ENCODE data around the gene ATXN7.

The ATXN7 gene

DNA sequence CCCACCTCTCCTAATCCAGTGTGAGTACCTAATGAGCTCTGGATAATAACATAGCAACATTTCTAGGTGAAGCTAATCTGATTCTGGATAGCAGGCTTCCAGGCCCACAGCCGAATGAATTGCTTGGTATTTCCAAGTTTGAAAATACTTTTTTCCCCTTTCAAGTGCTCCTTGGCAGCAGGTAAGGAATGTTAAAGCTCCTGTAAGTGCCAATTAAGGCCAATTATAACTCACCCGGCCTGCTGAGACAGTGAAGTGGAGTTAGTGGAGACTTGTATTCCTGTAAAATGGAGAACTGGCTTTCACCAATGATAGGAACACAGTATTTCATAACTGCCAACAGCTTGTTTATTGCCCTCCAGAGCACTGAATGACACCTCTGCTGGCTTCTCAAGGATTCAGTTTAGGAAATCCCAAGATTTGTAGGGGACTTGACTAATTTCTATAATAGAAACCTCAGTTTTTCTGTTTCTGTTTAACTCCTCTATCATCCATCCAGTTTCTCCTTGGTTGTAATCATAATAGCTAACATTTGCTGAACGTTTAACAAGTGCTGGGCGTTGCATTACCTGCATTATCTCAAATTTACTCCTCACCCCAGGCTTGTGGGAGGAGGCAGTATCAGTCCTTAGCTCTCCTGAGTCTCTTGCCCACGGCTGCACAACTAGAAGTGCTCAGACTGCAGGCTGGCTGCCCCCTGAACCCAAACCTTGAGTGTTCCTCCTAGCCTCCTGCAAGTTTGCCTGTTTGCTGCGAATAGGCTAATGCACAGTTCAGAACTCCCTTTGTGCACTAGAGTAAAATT lies 101.2 kb downstream of the ATXN7 start:
- DNase-seq (ENCODE audit: low read depth), result no peak

DNA sequence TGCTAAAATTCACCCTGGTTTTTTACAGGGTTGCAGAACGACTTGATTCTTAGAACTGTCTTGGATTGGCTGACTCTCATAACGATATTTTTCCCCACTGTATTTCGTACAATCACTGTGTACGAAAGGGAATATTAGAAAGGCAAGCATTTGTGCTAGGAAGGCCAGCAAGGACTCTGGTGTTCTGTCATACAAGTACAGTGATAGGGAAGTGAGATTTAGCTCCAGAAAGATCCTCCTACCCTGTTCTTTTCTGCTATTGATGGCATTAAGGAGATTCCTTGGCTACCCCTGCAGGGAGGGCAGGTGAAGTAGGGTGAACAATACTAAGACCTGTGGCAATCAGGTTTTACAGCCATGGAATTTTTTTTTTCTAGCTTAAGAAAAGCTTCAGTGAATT lies 102.3 kb downstream of the ATXN7 start:
- no peak for DNase-seq (ENCODE audit: low read depth)

DNA sequence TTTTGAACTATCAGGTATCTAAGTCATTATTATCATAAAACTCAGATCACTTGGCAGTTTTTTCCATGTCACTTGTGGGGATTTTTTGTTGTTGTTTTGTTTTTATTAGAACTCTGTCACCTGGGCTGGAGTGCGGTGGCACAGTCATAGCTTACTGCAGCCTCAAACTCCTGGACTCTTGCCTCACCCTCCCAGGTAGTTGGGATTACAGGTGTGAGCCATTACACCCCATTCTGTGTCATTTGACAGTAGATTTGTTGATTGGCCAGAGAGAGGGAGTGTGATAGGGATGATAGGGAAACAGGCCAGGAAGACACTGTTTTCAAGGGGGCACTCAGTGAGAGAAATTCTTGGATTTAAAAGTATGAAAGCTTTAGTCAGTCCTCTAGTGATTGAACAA lies 103.2 kb downstream of the ATXN7 start:
- no peak for DNase-seq (ENCODE audit: low read depth)

DNA sequence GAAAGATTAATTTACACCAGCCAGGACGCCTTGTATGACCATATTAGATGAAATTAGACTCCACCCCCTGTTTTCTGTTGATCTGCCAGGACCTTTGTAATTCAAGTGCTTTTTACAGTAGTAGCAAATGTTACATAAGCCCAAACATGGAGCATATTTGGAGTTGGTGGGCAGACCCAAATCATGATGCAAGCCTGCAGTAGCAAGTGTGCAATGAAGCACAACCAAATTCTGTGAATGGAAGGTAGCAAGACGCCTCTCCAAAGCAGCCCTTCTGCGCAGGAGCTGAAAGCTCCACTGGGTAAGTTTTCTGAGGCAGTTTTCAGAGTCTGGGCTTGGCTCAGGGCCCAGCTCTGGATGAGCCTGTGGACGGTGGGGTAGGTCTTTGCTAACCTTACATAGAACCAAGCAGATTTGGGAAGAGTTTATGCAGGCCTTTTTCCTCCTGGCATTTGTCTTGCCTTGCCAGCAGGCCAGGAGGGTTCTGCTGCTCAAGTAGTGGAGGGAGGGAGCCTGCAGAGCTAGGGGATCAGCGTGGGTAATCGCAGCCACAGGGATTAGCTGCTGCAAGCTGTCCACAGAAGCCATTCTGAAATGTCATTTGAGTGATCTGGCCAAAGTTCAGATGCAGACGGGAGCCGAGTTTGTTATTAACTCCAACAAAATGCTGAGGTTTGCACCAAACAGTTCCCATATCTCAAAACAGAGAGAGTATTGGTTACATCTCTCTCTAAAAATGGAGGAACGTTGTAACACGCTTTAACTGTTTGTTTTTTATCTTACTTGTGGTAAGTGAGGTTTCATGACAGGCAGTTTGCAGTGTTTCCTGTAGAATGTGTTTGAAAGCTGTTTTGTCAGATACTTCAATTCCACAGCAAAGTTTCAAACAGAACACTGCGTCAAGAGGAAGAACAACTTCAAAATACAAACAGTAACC lies 104.3 kb downstream of the ATXN7 start:
- no peak for DNase-seq (ENCODE audit: low read depth)

DNA sequence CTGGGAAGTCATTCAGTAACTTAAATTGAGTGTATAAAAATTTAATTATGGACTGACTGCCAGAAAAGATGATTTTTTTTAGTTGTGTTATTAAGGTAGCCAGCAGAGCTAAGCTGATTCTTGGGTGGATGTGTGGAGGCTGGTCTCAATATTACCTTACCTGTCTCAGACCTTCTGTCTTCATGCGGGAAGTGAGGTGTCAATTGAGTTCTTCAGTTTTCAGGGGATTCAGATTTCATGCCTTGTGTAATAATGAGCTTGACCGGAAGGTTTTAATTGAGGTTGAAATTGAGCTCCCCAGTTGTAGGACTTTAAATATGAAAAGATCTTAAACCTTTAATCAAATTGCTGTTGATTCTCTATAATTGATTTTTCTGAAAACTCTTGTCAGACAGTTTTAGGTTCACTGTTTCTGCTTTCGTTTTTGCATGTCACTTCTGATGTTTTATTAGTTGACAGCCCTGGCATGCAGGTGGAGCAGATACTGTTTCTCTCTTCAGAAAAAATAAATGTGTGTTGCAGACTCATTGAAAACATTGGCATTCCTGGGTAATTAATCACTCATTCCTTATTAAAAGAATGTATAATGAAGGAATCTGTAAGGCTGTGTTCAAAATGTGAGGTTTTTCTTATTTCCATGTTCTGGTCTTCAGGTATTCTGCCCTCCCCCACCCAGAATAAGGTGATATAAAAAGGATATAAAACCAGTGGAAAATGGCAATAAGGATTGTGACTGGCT lies 105.1 kb downstream of the ATXN7 start:
- DNase-seq (ENCODE audit: low read depth), result no peak

DNA sequence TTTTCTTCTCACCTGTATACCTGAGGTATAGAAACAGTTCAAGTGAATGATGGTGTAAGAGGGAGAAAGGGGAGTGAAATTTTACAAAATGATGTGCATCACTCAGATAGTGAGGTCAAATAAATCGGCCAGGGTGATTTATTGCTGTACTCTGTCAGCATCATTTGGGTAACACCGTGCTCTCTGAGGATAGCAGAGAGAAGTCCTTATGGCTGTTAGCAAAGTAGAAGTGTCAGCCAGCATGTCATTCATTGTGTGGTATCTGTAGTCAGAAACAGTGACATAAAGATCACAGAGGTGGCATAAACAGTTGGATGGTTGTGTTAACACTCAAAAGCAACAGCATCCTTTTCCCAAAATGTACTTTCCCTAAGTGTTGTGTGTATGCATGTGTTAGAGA lies 106.2 kb downstream of the ATXN7 start:
- no peak for DNase-seq (ENCODE audit: low read depth)

DNA sequence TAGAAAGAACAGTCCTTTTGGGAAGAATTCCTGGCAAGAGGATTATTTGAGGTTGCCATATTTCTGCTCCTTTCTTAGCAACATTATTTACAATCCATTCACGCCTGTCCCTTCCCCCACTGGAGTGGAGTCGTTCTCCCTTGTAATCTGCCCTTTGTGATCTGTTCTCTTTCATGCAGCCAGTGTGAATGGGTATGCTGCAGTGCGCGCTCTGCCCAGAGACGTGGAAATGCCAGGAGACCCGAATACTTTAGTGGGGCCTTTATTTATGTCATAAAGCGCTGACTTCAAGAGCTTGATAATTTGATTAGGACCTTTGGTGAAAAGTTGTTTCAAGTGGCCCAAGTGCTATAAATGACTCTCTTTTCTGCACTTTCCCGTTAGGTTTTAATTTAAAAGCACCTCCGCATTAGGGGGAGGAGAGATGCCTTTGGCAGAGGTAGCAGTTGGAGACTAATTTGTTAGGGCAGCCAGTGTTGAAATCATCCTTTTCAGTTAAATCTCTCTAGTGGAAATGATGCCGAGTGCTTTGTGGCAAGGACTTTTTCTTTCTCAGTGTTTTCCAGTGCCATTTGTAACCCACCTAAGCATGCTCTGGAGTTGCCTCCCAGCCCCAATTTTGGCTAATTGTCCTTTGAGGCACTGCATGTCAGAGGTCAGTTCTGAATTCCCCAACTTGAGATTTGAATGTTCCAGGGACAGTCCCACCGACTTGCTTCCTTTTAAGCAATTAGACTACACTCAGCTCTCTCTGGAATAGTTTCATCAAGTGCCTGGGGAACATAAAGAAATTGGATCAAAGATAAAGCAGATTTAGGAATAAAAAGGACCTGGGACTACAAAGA lies 107.2 kb downstream of the ATXN7 start:
- DNase-seq (ENCODE audit: low read depth), result no peak

DNA sequence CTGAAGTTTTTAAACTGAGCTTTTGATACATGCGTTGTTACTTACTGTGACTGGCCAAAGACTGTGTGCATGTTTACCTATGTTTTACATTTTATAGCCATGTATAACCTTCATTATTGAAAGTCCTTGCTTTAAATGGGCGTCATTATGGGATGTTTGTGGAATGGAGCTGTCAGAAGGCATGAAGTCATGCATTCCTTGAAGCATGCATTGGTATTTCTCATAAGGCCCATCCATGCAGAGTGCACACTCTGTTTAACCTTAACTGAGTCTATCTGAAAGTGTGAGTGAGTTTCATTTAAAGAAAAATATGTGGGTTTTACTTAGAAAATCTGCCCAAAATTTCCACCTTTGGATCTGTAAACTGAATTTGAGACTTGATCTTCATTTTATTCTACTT lies 108.5 kb downstream of the ATXN7 start:
- DNase-seq (ENCODE audit: low read depth), result no peak

DNA sequence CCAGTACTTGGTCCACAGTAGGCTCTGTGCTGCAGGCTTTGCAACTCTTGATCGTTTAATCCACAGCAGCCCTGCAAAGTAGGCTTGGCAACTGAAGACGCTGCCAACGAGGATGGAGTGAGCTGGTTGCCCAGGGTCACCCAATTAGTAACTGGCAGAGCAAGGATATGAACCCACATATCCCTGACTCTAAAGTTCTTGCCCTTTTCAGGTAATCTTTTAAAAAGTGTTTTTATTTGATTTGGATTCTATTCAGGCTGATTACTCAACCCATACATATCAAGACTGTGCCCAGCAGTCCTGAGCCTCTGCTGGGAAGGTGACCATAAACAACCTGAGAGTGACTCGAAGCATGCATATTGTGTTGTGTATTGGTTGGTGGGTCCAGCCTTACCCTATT lies 109.3 kb downstream of the ATXN7 start:
- DNase-seq (ENCODE audit: low read depth), result no peak

DNA sequence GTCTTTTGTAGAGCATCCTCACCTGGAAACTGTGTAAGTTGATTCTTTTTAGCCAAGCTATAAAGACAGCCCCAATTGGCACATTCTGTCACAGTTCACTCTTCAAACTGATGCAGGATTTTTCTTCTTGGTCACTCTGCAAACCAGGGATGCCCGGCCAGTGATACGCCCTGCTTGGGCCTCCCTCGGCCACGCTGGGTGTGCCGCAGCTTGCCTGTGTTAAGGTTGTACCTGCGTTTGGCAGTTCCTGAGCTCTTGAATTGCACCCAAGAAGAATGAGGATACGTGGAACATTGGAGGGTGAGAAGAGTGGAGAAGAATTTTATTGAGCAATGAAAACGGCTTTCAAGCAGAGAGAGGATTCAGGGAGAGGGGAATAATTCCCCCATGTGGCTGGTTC lies 109.7 kb downstream of the ATXN7 start:
- no peak for DNase-seq (ENCODE audit: low read depth)

DNA sequence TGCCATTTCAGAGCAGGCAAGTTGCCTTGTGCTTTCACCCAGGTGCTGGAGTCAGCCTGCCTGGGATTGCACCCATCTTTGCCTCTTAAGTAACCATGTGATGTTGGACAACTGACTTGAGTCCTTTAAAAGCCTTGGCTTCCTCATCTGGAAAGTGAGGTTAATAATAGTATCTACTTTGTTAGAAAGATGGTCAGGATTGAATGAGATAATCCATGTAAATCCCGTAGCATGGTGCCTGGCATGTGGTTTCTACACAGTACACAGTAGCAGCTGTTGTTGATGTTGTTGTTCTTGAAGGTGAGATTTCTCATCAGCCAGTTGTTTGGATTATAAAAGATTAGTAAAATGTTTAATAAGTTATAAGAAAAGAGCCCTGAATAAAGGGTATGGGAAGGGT lies 110.8 kb downstream of the ATXN7 start:
- no peak for DNase-seq (ENCODE audit: low read depth)

DNA sequence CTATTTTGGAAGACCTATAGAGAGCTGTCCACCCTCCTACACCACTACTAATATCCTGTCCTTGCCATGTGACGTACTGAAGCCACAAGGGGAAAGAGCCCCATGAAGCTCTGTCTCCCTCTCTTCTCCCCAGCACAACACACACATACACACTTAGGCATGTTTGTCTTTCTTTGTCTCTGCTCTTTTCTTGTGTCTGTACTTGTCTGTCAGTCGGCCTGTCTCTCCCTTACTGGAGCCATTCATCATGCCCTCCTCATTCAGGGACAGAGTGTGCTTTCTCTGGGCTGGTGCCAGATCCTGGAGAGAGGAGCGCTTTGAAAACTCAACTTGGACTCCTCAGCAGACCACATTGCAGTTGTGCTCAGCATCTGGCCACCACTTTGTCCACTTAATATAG lies 112.1 kb downstream of the ATXN7 start:
- DNase-seq (ENCODE audit: low read depth), result no peak

DNA sequence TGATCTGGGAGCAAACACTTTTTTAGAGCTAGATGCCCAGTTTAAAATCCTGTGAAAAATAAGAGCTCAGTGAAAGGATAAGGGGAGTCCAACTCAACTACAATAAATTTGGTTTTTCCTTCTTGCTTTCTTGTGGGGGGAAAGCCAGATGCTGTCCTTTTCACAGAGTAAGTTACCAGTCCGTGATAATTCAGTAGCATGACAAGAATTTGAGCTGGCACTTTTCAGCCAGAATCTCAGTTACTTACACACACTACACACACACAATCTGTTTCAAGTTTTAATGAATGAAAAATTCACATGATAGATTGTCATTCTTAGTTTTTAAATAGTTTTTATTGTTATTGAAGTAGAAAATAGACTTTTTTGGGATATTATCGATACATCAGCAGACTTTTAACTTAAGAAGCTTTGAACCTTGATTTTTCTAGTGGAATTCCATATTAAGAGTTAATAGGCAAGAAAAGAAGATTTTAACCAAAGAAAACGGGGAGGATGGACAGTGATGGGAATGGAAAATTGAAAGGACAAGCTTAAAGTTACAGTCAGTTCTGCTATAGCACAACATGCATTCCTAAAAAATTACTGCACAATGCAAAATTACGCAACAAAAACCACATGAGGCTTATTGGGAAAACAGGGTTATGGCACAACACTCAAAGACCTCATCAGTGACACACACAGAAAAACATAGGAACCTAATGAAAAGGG lies 112.6 kb downstream of the ATXN7 start:
- DNase-seq (ENCODE audit: low read depth), result no peak

DNA sequence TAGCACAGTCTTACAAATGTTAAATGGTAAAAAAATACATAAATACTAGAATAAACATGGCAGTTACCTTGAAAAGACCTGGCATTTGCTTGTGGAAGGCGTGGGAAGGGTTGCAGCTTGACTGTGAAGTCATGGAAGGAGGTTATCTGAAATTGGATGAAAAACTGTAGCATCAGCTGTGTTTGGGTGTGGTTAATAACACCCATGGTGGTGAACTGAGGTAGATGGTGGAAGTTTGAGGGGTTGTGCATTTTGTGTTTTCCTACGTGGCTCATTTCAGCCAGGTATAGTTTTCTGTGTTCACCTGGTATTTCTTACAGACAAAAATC lies 113.2 kb downstream of the ATXN7 start:
- DNase-seq (ENCODE audit: low read depth), result no peak

DNA sequence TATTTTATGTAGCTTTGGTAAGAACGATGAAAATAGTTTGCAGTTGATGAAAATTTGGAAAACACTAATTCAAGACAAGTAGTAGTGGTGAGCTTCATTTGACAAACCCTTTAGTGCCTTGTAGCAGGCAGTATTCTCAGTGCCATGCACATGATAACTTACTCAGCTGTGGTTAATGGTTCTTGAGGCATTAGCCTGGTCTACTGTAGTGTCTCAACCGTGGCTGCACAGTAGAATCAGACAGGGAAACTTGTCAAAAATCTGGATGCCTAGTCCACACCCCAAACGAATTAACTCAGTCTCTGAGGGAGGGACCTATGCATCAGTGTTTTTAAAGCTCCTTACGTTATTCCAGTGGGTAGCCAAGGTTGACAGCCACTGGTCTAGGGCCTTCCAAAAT lies 114.2 kb downstream of the ATXN7 start:
- DNase-seq (ENCODE audit: low read depth), result no peak

DNA sequence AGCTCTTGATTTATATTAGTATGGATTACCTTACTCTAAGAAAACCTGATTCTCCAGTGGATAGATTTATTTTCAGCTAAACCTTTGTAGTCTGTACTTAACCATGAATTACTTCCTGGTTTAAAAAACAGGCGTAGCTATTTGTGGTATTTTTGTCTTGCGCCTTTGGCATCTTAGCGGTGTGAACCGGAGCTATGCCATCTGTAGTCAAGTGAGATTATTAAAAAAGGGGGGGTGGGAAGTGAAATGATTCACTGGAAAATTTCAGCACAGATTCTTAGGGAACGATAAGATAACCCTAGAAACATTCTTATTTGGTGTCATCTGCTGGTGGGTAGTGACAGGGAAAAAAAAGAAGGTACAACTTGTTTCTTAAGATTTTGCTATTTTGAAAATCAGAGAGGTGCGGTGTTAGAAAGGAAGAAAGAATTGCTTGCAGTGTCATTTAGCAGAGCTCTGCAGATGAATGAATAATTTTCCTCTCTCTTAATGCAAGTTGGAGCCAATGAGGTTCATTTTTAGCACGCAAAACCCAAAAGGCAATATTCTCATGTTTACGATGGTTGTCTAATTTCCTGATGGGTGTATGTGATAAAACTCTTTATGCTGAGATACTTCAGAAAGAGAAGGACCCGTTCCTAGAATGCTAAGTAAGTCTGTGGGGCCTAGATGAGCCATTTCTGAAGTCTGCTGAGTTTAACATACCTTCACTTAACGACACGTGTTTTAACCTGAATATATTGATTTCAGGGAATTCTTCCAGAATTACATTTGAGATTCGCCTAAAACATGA lies 115.6 kb downstream of the ATXN7 start:
- DNase-seq (ENCODE audit: low read depth), result no peak

DNA sequence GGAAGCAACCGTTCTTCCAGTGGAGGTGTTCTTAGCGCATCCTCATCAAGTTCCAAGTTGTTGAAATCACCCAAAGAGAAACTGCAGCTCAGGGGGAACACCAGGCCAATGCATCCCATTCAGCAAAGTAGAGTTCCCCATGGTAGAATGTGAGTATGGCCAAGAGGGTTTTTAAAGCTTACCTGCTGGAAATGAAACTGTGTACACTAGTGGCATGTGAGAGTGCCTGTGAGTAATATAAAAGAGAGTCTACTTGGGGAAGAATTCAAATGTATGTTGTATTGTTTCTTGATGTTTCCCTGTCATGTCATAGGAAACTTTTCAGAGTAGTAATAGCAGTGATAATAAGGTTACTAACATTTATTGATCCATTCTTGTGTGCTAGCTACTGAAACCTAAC lies 116.4 kb downstream of the ATXN7 start:
- no peak for DNase-seq (ENCODE audit: low read depth)

DNA sequence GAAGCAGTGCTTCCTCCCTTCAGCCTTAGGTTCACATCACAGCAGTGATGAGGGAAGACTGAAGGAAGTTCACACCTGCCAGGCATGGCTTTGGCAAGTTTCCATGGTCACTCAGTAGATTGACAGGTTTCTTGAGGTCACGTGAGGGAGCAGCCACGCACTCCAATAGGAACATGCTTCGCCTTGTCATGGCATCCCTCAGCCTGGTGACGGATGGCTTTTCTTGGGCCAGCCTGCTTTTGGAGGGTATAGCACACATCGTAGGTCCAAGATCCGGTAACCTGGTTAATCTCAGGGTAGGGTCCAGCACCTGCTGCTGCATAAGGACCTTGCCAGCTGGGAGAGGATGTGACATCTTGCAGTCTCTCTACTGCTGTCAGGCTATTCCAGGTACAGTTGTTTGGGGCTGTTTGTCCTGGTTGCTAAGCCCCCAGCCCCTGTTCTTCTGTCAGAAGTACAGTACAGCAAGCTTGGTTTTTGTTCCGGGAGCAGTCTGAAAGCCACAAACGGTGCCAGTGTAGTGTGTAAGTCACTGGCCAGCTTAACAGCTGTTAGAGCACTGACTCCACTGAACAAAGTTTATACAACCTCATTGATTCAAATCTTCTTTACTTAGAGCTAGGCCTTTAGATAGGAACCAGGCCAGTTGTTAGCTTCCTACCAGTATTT lies 117.3 kb downstream of the ATXN7 start:
- no peak for DNase-seq (ENCODE audit: low read depth)

DNA sequence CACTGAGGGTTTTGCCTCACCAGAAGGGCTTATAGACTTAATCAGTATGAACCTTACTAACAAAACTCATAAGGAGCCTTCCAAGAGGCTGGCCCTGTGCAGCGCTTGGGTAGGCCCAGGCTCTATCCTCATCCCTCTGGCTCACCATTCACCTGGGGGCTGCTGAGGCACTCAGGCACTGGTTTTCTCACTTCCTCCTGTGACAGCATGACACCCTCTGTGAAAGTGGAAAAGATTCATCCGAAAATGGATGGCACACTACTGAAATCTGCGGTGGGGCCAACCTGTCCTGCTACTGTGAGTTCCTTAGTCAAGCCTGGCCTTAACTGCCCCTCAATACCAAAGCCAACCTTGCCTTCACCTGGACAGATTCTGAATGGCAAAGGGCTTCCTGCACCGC lies 118.3 kb downstream of the ATXN7 start:
- no peak for DNase-seq (ENCODE audit: low read depth)

DNA sequence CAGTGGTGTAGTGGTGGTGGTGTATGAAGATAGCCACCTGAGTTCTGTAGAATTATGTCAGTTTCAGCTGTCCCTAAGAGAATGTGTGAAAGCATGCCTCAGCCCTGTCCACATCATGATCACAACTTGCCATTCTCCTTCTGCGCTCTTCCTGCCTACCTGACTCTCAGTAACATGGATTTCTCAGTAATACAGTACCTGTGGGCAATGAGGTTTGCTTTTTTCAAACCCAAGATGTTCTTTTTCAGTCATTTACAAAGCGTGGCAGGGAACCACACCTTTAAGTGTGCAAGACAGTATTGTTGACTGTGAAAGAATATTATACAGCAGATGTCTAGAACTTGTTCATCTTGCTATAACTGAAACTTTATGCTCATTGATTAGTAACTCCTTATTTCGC lies 120.7 kb downstream of the ATXN7 start:
- DNase-seq (ENCODE audit: low read depth), result no peak
